GM12891 (cell line): ENCODE results near the gene RNF7.

ENCODE experiments used
- POLR2A ChIP-seq: IDR thresholded peaks from 2 replicates; pipeline ENCODE4 v1.6.1; 2011; ENCODE audit warnings: low read depth, low read length, control low read depth
- POLR2AphosphoS5 ChIP-seq: IDR thresholded peaks from 2 replicates; pipeline ENCODE4 v1.6.1; 2011; ENCODE audit warnings: low read depth, low read length, control low read depth
- TAF1 ChIP-seq: IDR thresholded peaks from 2 replicates; pipeline ENCODE4 v1.6.1; 2011; ENCODE audit warnings: low read depth, low read length, control low read depth

- no peak for TF ChIP-seq TAF1
- TF ChIP-seq POLR2A = no peak
- TF ChIP-seq POLR2AphosphoS5 = no peak
These were observed 25.9 kb downstream of the RNF7 start for GRCh38 chr3:141764045-141764444.
